Raji (cell line): ENCODE results near the gene SPTLC1.

Experiments
- POLR2A ChIP-seq: IDR thresholded peaks from 2 replicates; pipeline ENCODE4 v1.6.1; 2011; ENCODE audit warnings: low read depth, low read length, control low read depth; ENCODE audit not compliant: insufficient read depth

The SPTLC1 gene

GRCh38 chr9:92044936-92045335 is 70.3 kb downstream of the SPTLC1 start:
- TF ChIP-seq POLR2A: no peak

- TF ChIP-seq POLR2A: no peak
Measured at GRCh38 chr9:92043002-92043401, 72.2 kb downstream of the SPTLC1 start.

- TF ChIP-seq POLR2A: no peak
Measured at GRCh38 chr9:92042260-92042659, 73.0 kb downstream of the SPTLC1 start.

- no peak for TF ChIP-seq POLR2A
Measured at GRCh38 chr9:92036756-92037155, 78.5 kb downstream of the SPTLC1 start.

GRCh38 chr9:92036411-92036746 is 78.8 kb downstream of the SPTLC1 start:
- TF ChIP-seq POLR2A: no peak

- TF ChIP-seq POLR2A: no peak
Measured at GRCh38 chr9:92035687-92036410, 79.4 kb downstream of the SPTLC1 start.

- TF ChIP-seq POLR2A: no peak
Measured at GRCh38 chr9:92035146-92035545, 80.1 kb downstream of the SPTLC1 start.

- TF ChIP-seq POLR2A: no peak
Measured at GRCh38 chr9:92033991-92034390, 81.2 kb downstream of the SPTLC1 start.

- TF ChIP-seq POLR2A: no peak
Measured at GRCh38 chr9:92033307-92033706, 81.9 kb downstream of the SPTLC1 start.

- TF ChIP-seq POLR2A: no peak
Measured at GRCh38 chr9:92032891-92033290, 82.3 kb downstream of the SPTLC1 start.

- TF ChIP-seq POLR2A: no peak
Measured at GRCh38 chr9:92030367-92030766, 84.8 kb downstream of the SPTLC1 start.

GRCh38 chr9:92029553-92029952 is 85.7 kb downstream of the SPTLC1 start:
- no peak for TF ChIP-seq POLR2A

GRCh38 chr9:92026206-92027002 is 88.8 kb downstream of the SPTLC1 start:
- TF ChIP-seq POLR2A: no peak

- TF ChIP-seq POLR2A: no peak
Measured at GRCh38 chr9:92019658-92020057, 95.6 kb downstream of the SPTLC1 start.

GRCh38 chr9:92010705-92011536 is 104.3 kb downstream of the SPTLC1 start:
- no peak for TF ChIP-seq POLR2A

- TF ChIP-seq POLR2A: no peak
Measured at GRCh38 chr9:92008041-92008440, 107.2 kb downstream of the SPTLC1 start.
